DMS53 treated with DMSO at 0.1 percent for 48 hours (cell line): ENCODE data around the gene PIGR.

Source experiments
- DNase-seq: peaks from one replicate; lab custom pipeline; 2025; ENCODE audit not compliant: unreplicated experiment; lab: John Stamatoyannopoulos, UW

The PIGR gene

GRCh38 chr1:206911064-206911663 is 35.1 kb downstream of the PIGR start:
- DNase-seq, result peak; percentile 69

DNA sequence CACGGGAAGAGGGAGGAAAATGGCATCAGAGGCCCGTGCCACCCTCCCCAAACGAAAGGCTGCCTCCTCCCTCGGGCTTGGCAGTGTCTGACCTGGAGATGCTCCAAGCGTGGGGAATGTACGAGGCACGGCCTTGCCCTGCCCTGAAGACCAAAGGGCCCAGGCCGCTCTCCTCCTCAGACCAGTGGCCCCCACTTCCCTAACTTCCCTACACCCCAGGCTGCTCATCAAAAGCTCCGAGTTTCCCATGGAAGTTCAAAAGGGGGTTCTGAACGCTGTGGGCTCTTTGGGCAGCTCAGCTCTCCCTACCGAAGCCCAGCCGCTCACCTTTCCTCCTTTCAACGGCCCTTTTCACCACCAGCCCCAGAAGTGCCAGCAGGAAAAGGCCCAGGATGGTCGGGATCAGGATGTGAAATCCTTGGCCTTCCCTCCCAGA is 36.4 kb downstream of the PIGR start:
- DNase-seq, result no peak

DNA sequence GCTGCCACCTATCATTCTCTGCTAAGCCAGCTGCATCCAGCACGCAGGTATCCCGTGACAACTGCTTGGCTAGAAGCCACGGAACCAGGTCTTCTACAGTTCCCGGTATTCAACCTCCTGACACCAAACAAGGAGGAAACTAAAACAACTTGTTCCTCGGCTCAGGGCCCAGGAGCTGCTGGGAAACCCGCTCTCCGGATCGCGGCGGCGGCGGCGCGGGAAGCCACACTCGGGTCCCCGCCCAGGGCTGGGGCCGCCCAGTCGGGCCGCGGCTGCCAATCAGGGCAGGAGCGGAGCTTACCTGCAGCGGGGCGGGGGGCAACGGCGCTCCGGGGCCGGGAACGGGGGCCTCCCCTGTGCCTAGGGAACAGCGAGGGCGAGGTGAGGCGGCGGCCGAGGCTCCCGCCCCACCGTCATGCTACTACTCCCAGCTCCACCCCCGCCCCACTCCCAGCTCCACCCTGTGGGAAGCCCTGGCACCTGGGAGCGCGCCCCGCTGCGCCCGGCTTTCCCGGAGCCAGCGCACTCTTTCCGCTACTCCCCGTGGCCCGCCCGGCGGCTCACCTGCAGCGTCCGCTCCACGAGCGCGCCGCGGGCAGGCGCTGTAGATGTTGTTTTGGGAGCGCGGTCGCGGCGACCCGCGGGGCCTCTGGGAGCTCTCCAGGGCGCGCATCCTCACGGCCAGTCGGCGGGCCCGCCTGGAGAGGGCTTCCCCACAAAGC is 36.9 kb downstream of the PIGR start:
- peak; percentile 84 for DNase-seq

GRCh38 chr1:206908038-206908437 is 38.2 kb downstream of the PIGR start:
- no peak for DNase-seq

GRCh38 chr1:206907304-206907991 is 38.8 kb downstream of the PIGR start:
- no peak for DNase-seq

- no peak for DNase-seq
These were observed 40.7 kb downstream of the PIGR start for GRCh38 chr1:206905295-206906164.

DNA sequence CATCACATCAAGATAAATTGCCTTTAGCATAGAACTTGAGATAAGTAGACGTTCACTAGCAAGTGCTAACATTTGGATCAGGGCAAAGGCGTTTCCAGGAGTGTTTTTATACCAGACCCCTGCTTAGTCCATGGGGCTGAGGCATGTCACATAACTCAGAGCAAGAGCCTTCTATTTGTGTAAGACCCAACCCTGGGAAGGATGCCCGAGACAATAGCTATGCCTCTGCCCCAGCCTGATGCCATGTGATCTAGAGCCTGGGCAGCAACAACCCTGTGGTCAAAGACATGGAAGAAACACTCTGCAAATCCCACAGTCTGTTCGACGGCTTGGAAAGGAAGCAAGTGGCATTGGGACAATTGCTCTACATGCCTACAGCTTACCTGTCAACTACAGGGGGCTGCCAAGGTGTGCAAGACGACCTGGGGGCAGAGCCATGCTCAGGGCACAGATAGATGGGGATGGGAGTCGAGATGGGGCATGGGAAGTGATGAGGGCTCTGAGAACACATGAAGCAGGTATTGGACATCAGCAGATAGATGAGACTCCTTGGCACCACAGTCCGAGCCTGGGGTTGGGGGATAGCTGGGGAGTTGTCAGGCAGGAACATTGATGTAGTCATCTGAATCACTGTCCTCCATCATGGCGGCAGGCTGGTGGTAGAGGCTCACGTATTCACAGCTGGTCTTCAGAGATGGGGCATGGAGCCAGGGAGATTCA is 41.7 kb downstream of the PIGR start:
- no peak for DNase-seq

DNA sequence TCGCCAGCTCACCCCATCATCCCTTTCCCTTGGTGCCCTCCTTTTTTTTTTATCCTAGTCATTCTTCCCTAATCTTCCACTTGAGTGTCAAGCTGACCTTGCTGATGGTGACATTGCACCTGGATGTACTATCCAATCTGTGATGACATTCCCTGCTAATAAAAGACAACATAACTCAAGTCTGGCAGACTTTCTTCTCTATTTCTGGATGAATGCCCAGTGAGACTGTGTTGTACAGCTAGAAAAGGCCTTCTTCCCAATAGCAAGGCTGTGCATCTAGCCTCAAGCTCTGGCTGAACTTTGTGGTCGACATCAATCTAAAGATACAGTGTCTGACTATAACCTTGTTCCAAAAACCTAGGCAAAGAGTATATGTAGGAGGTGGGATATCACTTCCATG is 42.6 kb downstream of the PIGR start:
- no peak for DNase-seq

DNA sequence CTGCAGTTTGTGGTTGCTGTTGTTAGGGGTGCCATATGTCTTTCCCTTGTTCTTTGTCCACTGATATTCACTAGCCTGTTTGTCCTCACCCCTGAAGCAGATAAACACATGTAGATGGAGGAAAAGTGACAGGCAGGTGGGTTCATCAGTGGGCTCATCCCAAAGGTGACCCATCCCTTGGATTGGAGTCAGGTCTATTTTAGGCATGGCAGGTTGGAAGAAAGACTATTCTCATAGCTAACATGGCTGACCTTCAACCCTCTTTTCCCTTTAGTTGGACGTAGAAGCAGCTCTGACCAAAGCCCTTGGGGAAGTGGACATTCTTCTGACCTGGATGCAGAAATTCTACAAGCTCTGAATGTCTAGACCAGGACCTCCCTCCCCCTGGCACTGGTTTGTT is 43.6 kb downstream of the PIGR start:
- DNase-seq, result no peak

DNA sequence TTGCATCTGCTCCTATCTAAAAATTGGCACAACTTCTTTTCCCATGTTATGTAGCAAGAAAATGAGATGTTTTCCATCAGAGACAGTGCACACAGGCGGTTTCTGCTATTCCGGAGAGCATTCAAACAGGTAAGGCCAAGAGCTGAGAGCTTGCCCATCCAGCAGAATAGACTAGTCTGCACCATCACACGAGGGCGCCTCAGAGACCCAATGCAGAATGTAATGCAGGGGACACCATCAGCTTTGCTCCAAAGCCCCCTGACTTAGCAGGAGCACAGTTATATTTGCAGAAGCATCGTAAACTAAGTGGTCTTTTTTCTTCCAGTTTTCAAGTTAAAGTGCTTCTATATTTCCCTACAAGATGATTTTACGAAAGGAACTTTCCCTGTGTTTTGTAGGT is 44.3 kb downstream of the PIGR start:
- DNase-seq, result no peak

DNA sequence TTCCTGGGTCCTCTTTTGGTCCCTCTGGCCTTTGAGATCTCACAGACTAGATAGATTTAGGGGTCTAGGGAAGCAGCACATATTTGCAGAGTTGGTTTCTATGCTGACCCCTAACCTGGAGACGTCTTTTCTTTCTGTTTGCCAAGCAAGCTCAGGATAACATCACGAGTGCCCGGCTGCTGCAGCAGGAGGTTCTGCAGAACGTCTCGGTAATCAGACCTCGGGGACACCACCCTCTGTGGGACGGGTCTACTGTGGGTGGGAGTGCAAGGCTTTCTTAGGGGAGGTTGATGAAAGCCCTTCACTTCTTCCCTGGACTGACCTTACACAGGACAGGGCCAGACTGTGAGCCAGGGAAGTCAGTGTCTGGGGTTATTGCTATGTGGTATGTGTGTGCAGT is 46.1 kb downstream of the PIGR start:
- no peak for DNase-seq

- no peak for DNase-seq
These were observed 46.5 kb downstream of the PIGR start for GRCh38 chr1:206899717-206900116.

- no peak for DNase-seq
These were observed 47.3 kb downstream of the PIGR start for GRCh38 chr1:206898915-206899431.

DNA sequence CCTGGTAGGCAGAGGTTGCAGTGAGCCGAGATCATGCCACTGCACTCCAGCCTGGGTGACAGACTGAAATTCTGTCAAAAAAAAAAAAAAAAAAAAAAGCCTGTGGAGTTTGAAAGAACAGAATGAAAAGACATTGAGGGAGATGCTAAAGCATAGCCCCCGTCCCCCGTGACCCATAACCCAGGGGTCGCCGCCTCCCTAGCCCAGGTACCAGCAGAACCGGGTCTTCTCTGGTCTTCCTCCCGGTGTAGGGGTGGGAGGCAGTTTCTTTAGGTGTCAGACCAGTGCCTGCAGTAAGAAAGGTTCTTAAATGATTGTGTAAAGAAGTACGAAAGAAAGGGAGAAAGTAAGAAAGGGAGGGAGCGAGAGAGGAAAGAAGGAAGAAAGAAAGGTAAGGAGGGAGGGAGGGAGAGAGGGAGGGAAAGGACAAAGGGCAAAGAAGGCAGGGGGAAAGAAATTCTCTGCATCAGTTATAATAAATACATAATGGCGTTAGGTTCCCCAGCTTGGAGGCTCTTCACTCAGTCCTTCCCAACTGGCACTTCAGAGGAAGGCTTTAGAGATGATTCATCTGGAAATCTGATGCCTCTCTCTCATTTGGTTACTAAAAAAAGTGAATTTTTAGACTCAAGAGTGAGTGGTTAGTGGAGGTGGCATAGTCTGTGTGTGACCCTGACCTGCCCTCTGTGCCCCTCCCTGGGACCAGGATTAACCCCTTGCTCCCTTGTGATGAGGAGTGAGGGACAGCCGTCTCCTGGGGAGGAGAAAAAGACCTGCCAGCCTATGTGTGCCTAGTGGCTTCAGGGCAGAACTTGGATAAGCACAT is 48.0 kb downstream of the PIGR start:
- peak; percentile 53 for DNase-seq

DNA sequence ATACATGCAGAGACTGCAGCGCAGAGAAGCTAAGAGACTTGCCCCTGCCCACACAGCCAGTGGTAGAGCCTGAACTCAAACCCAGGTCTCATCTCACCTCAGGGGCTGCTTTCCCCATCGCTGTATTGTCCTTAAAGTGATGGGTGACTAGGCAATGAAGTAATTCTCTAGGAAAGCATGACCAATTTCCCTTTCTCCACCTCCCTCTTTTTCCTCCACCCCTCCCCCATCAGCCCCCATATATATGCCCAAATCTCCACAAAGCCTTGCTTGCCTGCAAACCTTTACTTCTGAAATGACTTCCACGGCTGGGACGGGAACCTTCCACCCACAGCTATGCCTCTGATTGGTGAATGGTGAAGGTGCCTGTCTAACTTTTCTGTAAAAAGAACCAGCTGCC is 49.1 kb downstream of the PIGR start, which contains the start of gene IL24:
TSS of gene IL24 (plus strand) at position 269 of the 400 bp plus-strand sequence. CDS start 390 bp downstream, outside the sequence.
- DNase-seq, result no peak

GRCh38 chr1:206896261-206896660 is 50.0 kb downstream of the PIGR start:
- DNase-seq, result no peak

DNA sequence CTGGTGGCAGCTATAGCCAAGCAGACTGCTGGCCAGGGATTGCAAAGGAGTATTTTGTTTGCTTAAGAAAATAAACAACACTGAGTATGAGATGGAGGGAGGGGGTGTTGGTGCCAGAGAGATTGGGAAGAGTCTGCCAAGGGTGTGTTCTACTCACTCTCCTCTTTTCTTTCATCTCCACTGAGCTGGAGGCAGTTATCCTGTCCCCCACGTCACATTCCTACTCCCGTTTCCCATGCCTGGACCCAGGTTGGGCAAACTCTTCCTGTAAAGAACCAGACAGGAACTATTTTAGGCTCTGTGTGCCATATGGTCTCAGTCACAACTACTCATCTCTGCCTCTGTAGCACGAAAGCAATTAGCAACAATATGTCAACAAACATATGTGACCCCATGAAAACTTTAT is 50.4 kb downstream of the PIGR start:
- DNase-seq, result peak; percentile 89

DNA sequence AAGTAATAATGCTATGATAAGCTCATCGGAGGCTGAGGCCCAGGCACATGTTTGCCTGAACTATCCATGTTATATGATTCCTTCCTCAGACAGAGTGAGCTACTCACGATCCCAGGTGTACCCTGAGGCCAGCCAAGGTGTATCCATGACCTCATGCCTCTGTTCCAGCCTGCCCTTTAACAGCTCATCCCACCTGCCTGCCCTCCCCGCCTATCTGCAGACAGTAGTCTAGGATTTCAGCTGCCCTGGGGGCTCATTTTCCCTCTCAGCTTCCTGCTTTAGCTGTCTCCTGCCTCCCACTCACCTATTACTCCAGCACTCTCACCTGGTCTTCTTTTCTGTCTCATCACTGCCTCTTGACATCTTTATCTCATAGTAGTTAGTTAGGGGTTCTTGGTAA is 50.9 kb downstream of the PIGR start:
- DNase-seq, result peak; percentile 94

DNA sequence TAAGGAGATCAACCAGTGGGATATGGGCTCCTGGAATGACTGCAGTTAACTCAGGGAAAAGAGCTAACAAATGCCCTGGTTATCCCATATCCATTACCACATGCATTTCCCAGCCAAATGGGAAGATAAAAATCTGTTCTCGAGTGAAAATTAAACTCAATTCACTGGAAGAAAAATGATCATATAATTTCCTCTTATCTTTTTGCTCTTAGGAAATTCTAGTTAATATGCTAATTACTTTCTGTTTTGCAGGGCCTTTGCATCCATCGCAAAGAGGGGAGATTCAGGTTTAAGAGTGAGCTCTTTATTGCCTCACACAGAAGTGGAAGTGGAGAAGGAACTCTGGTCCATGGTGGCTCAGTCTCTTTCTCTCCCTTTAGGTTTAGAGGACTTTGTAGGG is 52.9 kb downstream of the PIGR start:
- no peak for DNase-seq
